Neural cell (in vitro differentiated cells): Measurements from ENCODE around the gene LECT2.

Source experiments
- CTCF ChIP-seq: fragments of 450-650 bp; IDR thresholded peaks from 2 replicates; pipeline ENCODE4 v1.5.1; 2014; ENCODE audit warnings: antibody characterized with exemption, mild to moderate bottlenecking, moderate library complexity; ENCODE audit not compliant: poor library complexity, severe bottlenecking
- EP300 ChIP-seq: fragments of 450-650 bp; conservative IDR thresholded peaks from 2 replicates; pipeline ENCODE4 v1.6.1; 2014; ENCODE audit warnings: antibody characterized with exemption, mild to moderate bottlenecking, moderate library complexity; ENCODE audit not compliant: poor library complexity, severe bottlenecking
- EZH2 ChIP-seq: fragments of 200-600, 300-800 bp; shearing (Covaris generic), sonication (generic); IDR thresholded peaks from 2 replicates; pipeline ENCODE4 v1.6.1; 2014; ENCODE audit warnings: antibody characterized with exemption, low read length, borderline replicate concordance, mild to moderate bottlenecking; ENCODE audit not compliant: insufficient read depth, poor library complexity, severe bottlenecking
- MXI1 ChIP-seq: fragments of 450-650 bp; conservative IDR thresholded peaks from 2 replicates; pipeline ENCODE4 v1.6.1; 2014; ENCODE audit warnings: antibody characterized with exemption, mild to moderate bottlenecking; ENCODE audit not compliant: poor library complexity, severe bottlenecking
- POLR2AphosphoS5 ChIP-seq: IDR thresholded peaks from 2 replicates; pipeline ENCODE4 v1.6.1; 2012
- RAD21 ChIP-seq: fragments of 450-650 bp; conservative IDR thresholded peaks from 2 replicates; pipeline ENCODE4 v1.6.1; 2014; ENCODE audit warnings: antibody characterized with exemption, mild to moderate bottlenecking, moderate library complexity
- TAF1 ChIP-seq: IDR thresholded peaks from 2 replicates; pipeline ENCODE4 v1.6.1; 2012; ENCODE audit warnings: low read depth
- TF ChIP-seq, protein P1 (sequence below): IDR thresholded peaks from 2 replicates; pipeline ENCODE4 v1.6.1; 2012; ENCODE audit warnings: borderline replicate concordance

GRCh38 chr5:135937245-135937911 lies 17.4 kb downstream of the LECT2 start:
- TF ChIP-seq EZH2 = no peak
- TF ChIP-seq CTCF = no peak
- no peak for TF ChIP-seq RAD21
- no peak for TF ChIP-seq MXI1
- no peak for TF ChIP-seq TAF1
- TF ChIP-seq, protein P1, sequence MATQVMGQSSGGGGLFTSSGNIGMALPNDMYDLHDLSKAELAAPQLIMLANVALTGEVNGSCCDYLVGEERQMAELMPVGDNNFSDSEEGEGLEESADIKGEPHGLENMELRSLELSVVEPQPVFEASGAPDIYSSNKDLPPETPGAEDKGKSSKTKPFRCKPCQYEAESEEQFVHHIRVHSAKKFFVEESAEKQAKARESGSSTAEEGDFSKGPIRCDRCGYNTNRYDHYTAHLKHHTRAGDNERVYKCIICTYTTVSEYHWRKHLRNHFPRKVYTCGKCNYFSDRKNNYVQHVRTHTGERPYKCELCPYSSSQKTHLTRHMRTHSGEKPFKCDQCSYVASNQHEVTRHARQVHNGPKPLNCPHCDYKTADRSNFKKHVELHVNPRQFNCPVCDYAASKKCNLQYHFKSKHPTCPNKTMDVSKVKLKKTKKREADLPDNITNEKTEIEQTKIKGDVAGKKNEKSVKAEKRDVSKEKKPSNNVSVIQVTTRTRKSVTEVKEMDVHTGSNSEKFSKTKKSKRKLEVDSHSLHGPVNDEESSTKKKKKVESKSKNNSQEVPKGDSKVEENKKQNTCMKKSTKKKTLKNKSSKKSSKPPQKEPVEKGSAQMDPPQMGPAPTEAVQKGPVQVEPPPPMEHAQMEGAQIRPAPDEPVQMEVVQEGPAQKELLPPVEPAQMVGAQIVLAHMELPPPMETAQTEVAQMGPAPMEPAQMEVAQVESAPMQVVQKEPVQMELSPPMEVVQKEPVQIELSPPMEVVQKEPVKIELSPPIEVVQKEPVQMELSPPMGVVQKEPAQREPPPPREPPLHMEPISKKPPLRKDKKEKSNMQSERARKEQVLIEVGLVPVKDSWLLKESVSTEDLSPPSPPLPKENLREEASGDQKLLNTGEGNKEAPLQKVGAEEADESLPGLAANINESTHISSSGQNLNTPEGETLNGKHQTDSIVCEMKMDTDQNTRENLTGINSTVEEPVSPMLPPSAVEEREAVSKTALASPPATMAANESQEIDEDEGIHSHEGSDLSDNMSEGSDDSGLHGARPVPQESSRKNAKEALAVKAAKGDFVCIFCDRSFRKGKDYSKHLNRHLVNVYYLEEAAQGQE = no peak
- TF ChIP-seq EP300 = no peak
- no peak for TF ChIP-seq POLR2AphosphoS5
